ENCODE results near the gene ZBED4. TPM values are rescaled to one million over a fixed set of nuclear protein-coding genes. Genes with fewer than 3 reads are reported as not detected.

Gene ZBED4
- total and polyA plus RNA-seq, 2 experiments from 2014 or later: 8.5 to 31.9 TPM

DNA sequence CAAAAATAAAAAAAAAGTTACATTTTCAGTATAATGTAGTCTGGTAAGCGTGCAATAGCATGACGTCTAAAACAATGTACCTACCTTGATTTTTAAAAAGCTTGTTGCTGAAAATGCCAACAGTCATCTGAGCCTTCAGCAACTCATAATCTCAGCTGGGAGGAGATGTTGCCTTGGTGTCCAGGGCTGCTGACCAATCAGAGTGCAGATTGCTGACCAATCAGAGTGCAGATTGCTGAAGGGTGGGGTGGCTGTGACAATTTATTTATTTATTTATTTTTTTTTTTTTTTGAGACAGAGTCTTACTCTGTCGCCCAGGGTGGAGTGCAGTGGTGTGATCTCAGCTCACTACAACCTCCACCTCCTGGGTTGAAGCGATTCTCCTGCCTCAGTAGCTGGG is 17.8 kb downstream of the ZBED4 start:
- Histone ChIP-seq H3K4me1 (ENCODE audit: insufficient read depth) (peaks cover 7% of the 10 kb centered on the region; the same call in 1 of the 2 replicates), H3K4me2 (no peak overlapping the region), H3K9me2 (ENCODE audit: insufficient read depth) (peaks cover 4% of the 10 kb centered on the region; the same call in 1 of the 2 replicates), H3K27ac (ENCODE audit: low read depth) (no peak overlapping the region), H3K4me3 (no peak overlapping the region), H3F3A (replicated peaks; ENCODE audit: low read depth) (no peaks in the 10 kb centered on the region; the same call in 1 of the 2 replicates), H3K79me2 (replicated peaks; ENCODE audit: insufficient read depth) (peaks cover 98% of the 10 kb centered on the region), H3K27me3 (ENCODE audit: insufficient read depth) (no peaks in the 10 kb centered on the region), H3K36me3 (ENCODE audit: insufficient read depth) (no peaks in the 10 kb centered on the region), H4K20me1 (replicated peaks; ENCODE audit: insufficient read depth) (peaks cover 48% of the 10 kb centered on the region), H2AFZ (no peak overlapping the region)
- TF ChIP-seq STAT1 (IDR thresholded peaks at IDR 0.05; ENCODE audit: unreplicated experiment): no peak
- no peak for TF ChIP-seq JUNB (IDR thresholded peaks at IDR 0.05; ENCODE audit: unreplicated experiment)
- TF ChIP-seq, protein P1, sequence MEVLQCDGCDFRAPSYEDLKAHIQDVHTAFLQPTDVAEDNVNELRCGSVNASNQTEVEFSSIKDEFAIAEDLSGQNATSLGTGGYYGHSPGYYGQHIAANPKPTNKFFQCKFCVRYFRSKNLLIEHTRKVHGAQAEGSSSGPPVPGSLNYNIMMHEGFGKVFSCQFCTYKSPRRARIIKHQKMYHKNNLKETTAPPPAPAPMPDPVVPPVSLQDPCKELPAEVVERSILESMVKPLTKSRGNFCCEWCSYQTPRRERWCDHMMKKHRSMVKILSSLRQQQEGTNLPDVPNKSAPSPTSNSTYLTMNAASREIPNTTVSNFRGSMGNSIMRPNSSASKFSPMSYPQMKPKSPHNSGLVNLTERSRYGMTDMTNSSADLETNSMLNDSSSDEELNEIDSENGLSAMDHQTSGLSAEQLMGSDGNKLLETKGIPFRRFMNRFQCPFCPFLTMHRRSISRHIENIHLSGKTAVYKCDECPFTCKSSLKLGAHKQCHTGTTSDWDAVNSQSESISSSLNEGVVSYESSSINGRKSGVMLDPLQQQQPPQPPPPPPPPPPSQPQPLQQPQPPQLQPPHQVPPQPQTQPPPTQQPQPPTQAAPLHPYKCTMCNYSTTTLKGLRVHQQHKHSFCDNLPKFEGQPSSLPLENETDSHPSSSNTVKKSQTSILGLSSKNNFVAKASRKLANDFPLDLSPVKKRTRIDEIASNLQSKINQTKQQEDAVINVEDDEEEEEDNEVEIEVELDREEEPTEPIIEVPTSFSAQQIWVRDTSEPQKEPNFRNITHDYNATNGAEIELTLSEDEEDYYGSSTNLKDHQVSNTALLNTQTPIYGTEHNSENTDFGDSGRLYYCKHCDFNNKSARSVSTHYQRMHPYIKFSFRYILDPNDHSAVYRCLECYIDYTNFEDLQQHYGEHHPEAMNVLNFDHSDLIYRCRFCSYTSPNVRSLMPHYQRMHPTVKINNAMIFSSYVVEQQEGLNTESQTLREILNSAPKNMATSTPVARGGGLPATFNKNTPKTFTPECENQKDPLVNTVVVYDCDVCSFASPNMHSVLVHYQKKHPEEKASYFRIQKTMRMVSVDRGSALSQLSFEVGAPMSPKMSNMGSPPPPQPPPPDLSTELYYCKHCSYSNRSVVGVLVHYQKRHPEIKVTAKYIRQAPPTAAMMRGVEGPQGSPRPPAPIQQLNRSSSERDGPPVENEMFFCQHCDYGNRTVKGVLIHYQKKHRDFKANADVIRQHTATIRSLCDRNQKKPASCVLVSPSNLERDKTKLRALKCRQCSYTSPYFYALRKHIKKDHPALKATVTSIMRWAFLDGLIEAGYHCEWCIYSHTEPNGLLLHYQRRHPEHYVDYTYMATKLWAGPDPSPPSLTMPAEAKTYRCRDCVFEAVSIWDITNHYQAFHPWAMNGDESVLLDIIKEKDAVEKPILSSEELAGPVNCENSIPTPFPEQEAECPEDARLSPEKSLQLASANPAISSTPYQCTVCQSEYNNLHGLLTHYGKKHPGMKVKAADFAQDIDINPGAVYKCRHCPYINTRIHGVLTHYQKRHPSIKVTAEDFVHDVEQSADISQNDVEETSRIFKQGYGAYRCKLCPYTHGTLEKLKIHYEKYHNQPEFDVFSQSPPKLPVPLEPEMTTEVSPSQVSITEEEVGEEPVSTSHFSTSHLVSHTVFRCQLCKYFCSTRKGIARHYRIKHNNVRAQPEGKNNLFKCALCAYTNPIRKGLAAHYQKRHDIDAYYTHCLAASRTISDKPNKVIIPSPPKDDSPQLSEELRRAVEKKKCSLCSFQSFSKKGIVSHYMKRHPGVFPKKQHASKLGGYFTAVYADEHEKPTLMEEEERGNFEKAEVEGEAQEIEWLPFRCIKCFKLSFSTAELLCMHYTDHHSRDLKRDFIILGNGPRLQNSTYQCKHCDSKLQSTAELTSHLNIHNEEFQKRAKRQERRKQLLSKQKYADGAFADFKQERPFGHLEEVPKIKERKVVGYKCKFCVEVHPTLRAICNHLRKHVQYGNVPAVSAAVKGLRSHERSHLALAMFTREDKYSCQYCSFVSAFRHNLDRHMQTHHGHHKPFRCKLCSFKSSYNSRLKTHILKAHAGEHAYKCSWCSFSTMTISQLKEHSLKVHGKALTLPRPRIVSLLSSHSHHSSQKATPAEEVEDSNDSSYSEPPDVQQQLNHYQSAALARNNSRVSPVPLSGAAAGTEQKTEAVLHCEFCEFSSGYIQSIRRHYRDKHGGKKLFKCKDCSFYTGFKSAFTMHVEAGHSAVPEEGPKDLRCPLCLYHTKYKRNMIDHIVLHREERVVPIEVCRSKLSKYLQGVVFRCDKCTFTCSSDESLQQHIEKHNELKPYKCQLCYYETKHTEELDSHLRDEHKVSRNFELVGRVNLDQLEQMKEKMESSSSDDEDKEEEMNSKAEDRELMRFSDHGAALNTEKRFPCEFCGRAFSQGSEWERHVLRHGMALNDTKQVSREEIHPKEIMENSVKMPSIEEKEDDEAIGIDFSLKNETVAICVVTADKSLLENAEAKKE (CRISPR knock-in tag; IDR thresholded peaks at IDR 0.05): no peak
- no peak for TF ChIP-seq CREB1 (CRISPR knock-in tag; IDR thresholded peaks at IDR 0.05; ENCODE audit: low read depth)
- no peak for TF ChIP-seq NANOG (IDR thresholded peaks at IDR 0.05; ENCODE audit: borderline replicate concordance)
- peaks cover 59% of the 10 kb centered on the region for H3K36me3 Mint-ChIP-seq (ENCODE audit: low read depth)
- no peak overlapping the region for H3K4me3 Mint-ChIP-seq
- DNase-seq (ENCODE audit: low spot score) (no peak), ATAC-seq (no peak)
- no peaks in the 10 kb centered on the region for H3K27me3 Mint-ChIP-seq (ENCODE audit: insufficient read depth, low read depth, poor library complexity)
- peaks cover 32% of the 10 kb centered on the region for H3K9me3 Mint-ChIP-seq
- H3K4me1 Mint-ChIP-seq: peaks cover 3% of the 10 kb centered on the region; the same call in 2 of the 3 replicates
- H3K27ac Mint-ChIP-seq: no peak overlapping the region

DNA sequence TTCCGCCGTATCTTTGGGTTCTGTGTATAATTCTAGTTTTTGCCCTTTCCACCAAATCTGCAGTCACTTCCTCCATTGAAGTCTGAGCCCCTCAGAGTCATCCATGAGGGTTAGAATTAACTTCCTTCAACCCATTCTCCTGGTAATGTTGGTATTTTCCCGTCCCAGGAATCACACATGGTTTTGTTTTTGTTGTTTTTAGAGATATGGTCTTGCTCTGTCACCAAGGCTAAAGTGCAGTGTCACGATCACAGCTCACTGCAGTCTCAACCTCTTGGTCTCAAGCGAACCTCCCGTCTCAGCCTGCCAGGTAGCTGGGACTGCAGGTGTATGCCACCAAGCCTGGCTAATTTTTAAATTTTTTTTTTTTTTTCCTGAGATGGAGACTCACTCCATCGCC is 18.7 kb downstream of the ZBED4 start:
- Histone ChIP-seq H3K27me3 (ENCODE audit: insufficient read depth) (no peaks in the 10 kb centered on the region), H3K4me2 (no peak overlapping the region), H3K4me3 (no peak overlapping the region), H3K36me3 (ENCODE audit: insufficient read depth) (no peaks in the 10 kb centered on the region), H4K20me1 (replicated peaks; ENCODE audit: insufficient read depth) (peaks cover 42% of the 10 kb centered on the region), H3K9me2 (ENCODE audit: insufficient read depth) (peaks cover 4% of the 10 kb centered on the region; the same call in 1 of the 2 replicates), H3K4me1 (ENCODE audit: insufficient read depth) (peaks cover 2% of the 10 kb centered on the region; the same call in 1 of the 2 replicates), H3K27ac (ENCODE audit: low read depth) (no peak overlapping the region), H2AFZ (no peak overlapping the region), H3K79me2 (replicated peaks; ENCODE audit: insufficient read depth) (peaks cover 95% of the 10 kb centered on the region), H3F3A (replicated peaks; ENCODE audit: low read depth) (no peaks in the 10 kb centered on the region; the same call in 1 of the 2 replicates)
- H3K9me3 Mint-ChIP-seq: peaks cover 23% of the 10 kb centered on the region
- DNase-seq (ENCODE audit: low spot score) (no peak), ATAC-seq (no peak)
- peaks cover under 1% of the 10 kb centered on the region; the same call in 1 of the 3 replicates for H3K4me1 Mint-ChIP-seq
- H3K36me3 Mint-ChIP-seq (ENCODE audit: low read depth): peaks cover 55% of the 10 kb centered on the region
- no peaks in the 10 kb centered on the region for H3K27me3 Mint-ChIP-seq (ENCODE audit: insufficient read depth, low read depth, poor library complexity)
- no peak overlapping the region for H3K4me3 Mint-ChIP-seq
- H3K27ac Mint-ChIP-seq: no peak overlapping the region
- TF ChIP-seq EZH2 (IDR thresholded peaks at IDR 0.05; ENCODE audit: low read depth, unreplicated experiment): no peak
- TF ChIP-seq, protein P2, sequence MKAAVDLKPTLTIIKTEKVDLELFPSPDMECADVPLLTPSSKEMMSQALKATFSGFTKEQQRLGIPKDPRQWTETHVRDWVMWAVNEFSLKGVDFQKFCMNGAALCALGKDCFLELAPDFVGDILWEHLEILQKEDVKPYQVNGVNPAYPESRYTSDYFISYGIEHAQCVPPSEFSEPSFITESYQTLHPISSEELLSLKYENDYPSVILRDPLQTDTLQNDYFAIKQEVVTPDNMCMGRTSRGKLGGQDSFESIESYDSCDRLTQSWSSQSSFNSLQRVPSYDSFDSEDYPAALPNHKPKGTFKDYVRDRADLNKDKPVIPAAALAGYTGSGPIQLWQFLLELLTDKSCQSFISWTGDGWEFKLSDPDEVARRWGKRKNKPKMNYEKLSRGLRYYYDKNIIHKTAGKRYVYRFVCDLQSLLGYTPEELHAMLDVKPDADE (IDR thresholded peaks at IDR 0.05): no peak
- TF ChIP-seq, protein P3, sequence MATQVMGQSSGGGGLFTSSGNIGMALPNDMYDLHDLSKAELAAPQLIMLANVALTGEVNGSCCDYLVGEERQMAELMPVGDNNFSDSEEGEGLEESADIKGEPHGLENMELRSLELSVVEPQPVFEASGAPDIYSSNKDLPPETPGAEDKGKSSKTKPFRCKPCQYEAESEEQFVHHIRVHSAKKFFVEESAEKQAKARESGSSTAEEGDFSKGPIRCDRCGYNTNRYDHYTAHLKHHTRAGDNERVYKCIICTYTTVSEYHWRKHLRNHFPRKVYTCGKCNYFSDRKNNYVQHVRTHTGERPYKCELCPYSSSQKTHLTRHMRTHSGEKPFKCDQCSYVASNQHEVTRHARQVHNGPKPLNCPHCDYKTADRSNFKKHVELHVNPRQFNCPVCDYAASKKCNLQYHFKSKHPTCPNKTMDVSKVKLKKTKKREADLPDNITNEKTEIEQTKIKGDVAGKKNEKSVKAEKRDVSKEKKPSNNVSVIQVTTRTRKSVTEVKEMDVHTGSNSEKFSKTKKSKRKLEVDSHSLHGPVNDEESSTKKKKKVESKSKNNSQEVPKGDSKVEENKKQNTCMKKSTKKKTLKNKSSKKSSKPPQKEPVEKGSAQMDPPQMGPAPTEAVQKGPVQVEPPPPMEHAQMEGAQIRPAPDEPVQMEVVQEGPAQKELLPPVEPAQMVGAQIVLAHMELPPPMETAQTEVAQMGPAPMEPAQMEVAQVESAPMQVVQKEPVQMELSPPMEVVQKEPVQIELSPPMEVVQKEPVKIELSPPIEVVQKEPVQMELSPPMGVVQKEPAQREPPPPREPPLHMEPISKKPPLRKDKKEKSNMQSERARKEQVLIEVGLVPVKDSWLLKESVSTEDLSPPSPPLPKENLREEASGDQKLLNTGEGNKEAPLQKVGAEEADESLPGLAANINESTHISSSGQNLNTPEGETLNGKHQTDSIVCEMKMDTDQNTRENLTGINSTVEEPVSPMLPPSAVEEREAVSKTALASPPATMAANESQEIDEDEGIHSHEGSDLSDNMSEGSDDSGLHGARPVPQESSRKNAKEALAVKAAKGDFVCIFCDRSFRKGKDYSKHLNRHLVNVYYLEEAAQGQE (IDR thresholded peaks at IDR 0.05; ENCODE audit: unreplicated experiment): no peak
- TF ChIP-seq NANOG (IDR thresholded peaks at IDR 0.05; ENCODE audit: borderline replicate concordance): no peak
- TF ChIP-seq JUNB (IDR thresholded peaks at IDR 0.05; ENCODE audit: unreplicated experiment): no peak
